ENCODE measurements around the gene SCO2.
A peak's percentile ranks its signal among the peaks of the same experiment; 100 is the strongest.

Gene SCO2

GRCh38 chr22:50525104-50525857 is at the start of gene SCO2:
Gene SCO2 (minus strand): TSS chr22:50525598. CDS start chr22:50524411, 1,187 bp downstream.
- peak; percentile 96 for DNase-seq (ENCODE audit: low read depth)

GRCh38 chr22:50574383-50574755 is 49.0 kb upstream of the SCO2 start:
- DNase-seq (ENCODE audit: low read depth), result no peak

DNA sequence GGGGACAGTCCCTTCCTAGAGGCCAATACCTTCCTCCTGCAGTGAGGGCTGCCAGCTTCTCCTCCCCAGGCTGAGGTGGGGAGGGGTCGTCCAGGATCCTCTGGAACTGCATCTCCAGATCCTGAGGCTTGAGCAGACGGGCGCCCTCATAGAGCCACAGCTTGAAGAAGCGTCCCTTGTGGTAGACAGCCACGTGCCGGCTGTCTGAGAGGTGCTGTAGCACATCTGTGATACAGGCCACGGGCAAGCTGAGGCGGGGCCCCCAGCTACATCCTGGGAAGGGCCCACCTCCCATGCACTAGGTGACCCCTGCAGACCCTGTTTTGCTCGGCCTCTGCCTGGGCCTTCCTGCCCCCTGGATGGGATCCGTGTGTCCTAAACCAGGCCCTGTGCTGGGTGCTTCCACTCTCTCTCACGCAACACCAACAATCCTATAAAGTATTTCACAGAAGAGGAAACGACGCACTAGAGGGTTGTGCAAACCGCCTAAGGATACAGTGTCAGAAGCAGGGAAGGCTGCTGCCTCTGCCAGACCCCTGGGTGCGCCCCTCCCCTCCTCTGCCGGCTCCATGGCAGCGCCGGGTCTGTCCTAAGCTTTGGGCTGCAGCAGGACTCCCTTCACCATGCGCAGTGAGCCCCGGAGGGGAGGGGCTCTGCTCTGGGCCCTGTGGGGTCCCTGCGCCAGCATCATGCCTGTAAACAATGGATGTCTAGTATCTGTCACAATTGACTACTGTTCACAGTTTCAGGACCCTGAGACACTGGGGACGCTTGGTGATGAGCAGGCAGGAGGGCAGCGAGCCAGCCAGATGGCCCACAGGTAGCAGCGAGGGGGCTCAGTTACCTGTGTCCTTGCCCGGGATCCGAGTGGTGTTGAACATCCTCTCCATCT is 48.3 kb upstream of the SCO2 start:
- DNase-seq (ENCODE audit: low read depth), result no peak

DNA sequence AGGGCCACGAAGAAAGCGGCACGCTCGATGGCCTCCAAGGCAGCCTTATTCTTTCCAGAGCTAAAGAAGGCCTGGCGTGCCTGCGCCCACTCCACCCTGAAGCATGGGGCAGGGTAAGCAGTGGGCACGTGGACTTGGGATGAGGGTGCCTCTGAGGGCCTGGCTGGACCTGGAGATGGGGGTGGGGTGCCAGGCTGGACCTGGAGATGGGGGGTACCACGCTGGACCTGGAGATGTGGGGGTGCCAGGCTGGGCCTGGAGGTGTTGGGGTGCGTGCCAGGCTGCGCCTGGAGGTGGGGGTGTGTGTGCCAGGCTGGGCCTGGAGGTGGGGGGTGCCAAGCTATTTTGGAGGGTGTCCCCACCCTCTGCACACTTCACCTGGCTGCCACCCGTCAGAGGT is 47.6 kb upstream of the SCO2 start:
- DNase-seq (ENCODE audit: low read depth), result no peak

DNA sequence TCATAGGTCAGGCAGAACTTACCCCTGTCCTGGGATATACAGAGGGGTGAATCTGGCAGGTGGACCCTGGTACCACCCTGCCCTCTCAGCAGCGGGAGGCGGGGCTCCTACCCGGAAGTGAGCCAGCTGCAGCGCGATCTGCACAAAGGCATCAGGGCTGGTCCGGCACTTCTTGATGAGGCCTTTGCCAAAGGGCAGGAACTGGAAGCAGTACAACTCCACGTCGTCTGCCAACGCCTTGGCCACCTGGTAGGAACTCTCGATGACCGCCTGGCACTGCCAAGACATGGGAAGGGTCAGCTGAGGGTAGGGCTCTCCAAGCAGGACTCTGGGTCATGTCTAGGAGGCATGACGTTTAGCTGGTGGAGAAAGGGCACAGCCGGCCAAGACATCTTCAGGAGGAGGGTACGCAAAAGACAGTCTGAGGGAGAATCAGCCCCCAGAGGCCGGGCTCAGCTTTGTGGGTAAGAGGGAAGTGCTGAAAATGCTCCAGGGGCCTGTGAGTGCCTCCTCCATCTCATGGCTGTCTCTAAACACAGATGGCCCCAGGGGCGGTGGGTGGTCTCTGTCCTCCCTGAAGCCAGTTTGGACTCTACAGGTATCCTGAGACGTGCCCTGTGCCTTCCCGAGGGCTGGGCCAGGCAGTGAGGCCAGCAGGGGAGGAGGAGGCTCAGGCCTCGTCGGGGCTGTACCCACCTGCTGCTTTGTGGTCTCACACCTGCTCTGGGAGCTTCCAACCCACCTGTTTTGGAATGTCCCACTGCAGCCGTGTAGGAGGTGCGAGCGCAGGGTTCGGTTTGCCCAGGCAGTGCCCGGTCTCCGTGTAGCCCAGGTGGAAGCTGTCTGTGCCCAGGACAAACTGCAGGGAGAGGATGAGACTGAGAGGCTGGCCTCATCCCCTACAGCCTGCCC is 46.1 kb upstream of the SCO2 start:
- no peak for DNase-seq (ENCODE audit: low read depth)

DNA sequence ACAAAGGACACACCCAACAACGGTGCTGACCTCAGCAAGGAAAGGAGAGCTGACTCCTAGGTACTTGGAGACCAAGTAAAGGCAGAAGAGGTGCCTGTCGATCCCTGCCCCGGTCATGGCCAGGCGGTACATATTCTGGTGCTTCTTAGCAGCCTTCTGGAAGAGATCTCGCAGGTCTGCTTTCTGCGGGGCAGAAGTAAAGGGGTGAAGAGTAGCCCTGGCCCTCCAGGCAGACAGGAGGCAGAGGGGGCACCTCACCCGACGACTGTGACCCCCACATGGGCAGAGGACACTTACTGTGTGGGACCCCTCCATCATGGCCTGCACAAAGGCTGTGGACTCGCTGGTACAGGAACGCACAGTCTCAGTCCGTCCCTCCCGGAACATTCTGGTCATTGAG is 45.5 kb upstream of the SCO2 start:
- DNase-seq (ENCODE audit: low read depth), result no peak

DNA sequence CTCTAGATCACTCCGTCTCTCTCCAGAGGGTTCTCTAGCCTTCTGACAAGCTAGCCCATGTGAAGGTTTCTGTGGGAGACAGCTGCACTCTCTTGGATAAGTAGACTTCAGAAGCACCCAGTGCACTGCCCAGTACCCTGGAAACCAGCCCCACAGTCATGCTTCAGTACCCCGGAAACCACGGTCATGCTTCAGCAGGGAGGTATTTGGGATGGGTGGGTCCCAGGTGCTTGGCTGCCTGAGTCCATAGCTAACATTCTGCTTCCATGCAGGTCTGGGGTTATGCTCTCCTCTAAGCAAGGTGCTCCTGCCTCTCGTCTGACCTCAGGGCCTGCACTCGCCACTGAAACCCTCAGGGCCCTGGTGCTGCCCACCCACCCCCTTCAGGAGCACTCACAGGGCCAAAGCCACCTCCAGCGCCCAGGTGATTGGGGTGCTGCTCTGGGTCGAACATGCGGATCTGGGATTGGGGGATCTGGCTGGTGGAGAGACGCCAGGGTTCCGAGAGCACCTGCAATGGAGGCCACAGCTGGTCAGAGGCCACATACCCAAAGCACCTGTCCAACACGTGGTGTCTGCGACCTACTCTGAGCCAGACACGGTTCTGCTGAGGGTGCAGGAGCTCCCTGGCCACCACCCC is 44.6 kb upstream of the SCO2 start:
- no peak for DNase-seq (ENCODE audit: low read depth)

GRCh38 chr22:50569041-50569459 is 43.7 kb upstream of the SCO2 start:
- DNase-seq (ENCODE audit: low read depth), result no peak

GRCh38 chr22:50568626-50569025 is 43.2 kb upstream of the SCO2 start:
- DNase-seq (ENCODE audit: low read depth), result no peak

DNA sequence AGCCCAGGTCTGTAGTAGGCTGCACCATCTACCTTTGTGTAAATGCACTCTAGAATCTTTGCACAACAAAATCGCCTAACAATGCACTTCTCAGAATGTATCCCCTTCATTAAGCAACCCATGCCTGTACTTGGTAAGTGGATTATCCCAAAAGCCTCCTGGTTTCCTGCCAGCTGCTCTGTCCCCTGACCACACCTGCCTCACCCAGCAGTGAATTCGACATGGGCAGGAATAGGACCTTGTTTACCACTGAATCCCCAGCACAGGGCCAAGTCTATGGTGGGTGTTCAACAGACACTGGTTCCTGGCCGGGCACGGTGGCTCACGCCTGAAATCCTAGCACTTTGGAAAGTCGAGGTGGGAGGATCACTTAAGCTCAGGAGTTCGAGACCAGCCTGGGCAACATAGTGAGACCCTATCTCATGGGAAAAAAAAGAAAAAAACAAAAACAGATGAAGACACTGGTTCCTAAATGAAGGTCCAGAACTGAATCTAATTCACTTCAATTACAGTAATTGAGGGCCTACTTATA is 42.4 kb upstream of the SCO2 start:
- DNase-seq (ENCODE audit: low read depth), result no peak

DNA sequence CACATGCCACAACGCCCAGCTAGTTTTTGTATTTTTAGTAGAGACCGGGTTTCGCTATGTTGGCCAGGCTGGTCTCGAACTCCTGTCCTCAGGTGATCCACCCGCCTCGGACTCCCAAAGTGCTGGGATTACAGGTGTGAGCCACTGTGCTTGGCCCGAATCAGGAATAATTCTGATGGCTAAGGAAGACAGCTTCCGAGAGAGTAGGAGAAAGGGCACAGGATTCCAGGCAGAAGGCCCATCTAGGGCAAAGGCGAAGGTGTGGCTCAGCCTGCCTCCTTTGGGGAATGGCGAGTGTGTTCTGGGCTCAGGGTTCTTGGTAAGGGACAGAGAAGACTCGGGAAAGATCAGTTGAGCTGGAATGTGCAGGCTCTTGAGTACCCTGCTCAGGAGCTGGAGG is 38.9 kb upstream of the SCO2 start:
- DNase-seq (ENCODE audit: low read depth), result no peak

GRCh38 chr22:50563413-50564160 is 38.2 kb upstream of the SCO2 start:
- DNase-seq (ENCODE audit: low read depth), result no peak

- DNase-seq (ENCODE audit: low read depth), result peak; percentile 96
Observed at GRCh38 chr22:50562523-50563412, 37.4 kb upstream of the SCO2 start, which contains the start of gene SYCE3. Gene SYCE3 (minus strand): TSS chr22:50562919. CDS start chr22:50556405, 6,514 bp downstream.

GRCh38 chr22:50561401-50562358 is 36.3 kb upstream of the SCO2 start:
- no peak for DNase-seq (ENCODE audit: low read depth)

- DNase-seq (ENCODE audit: low read depth), result no peak
Observed at GRCh38 chr22:50560034-50560433, 34.6 kb upstream of the SCO2 start.

DNA sequence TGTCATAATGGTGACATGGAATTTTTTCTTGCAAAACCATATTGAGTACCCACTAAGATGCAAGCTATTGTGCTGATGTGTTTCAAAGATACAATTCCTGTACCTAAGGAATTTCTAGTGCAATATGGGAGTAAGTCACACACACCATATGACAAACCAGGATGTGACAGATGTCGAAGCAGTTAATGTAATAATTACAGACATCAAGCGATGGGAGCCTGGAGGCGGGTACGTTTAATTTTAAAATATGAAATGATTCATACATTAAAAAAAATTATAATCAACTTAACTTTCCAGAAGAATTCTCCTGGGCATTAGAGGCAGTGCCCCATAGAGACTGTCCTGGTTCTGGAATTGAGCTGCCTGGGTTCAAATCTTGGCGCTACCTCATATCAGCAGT is 31.3 kb upstream of the SCO2 start:
- no peak for DNase-seq (ENCODE audit: low read depth)

- DNase-seq (ENCODE audit: low read depth), result no peak
Observed at GRCh38 chr22:50553310-50553709, 27.9 kb upstream of the SCO2 start.

DNA sequence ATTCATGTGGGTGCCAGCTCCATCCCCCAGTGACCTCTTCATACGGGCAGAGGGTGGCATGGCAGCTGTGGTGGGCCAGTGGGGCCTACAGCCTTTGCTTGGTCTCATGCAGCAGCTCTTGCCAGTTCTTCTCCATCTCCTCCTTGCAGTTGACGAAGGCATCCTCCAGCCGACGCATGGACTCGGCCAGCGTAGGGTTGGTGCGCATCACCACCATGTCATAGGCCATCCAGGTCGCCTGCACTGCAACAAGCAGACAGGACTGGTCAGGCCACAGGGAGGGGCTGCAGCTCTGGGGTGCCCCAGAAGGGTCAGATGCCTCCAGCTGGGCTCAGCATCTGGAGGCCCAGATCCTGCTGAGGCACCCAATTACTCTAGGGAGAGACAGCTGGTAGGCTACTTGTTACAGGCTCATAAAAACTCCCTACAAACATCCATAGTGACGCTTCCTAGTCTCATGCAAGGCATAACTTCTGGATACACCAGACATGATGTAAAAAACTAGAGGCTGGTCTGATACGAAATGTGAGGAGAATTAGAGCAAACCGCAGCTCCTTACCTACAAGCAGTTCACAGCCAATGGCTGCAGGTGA is 25.9 kb upstream of the SCO2 start:
- no peak for DNase-seq (ENCODE audit: low read depth)
